ENCODE measurements around the gene BEST3.
"Not testable (repeated sequence)": the region's sequence is repeated elsewhere in the genome, so short reads cannot be mapped to it uniquely, and the experiment has no call there.

BEST3 gene

GRCh38 chr12:69616025-69616424 lies 83.1 kb downstream of the BEST3 start:
- no peak for DNase-seq (ENCODE audit: low read depth)
- no peak overlapping the region for H3K4me3 ChIP-seq (ENCODE audit: low read depth, low read length)
- no peak for TF ChIP-seq POLR2A (IDR thresholded peaks at IDR 0.05; ENCODE audit: extremely low read depth, insufficient read length)
- no peak for TF ChIP-seq MYC (IDR thresholded peaks at IDR 0.05; ENCODE audit: low read depth, low read length)
- TF ChIP-seq CTCF (IDR thresholded peaks at IDR 0.05; ENCODE audit: low read depth, low read length) = no peak
- TF ChIP-seq MAX (IDR thresholded peaks at IDR 0.05; ENCODE audit: low read depth, low read length) = no peak

GRCh38 chr12:69613351-69613750 lies 85.8 kb downstream of the BEST3 start:
- TF ChIP-seq CTCF (IDR thresholded peaks at IDR 0.05; ENCODE audit: low read depth, low read length) = no peak
- no peak for TF ChIP-seq MAX (IDR thresholded peaks at IDR 0.05; ENCODE audit: low read depth, low read length)
- no peak for TF ChIP-seq POLR2A (IDR thresholded peaks at IDR 0.05; ENCODE audit: extremely low read depth, insufficient read length)
- TF ChIP-seq MYC (IDR thresholded peaks at IDR 0.05; ENCODE audit: low read depth, low read length) = no peak
- no peak for DNase-seq (ENCODE audit: low read depth)
- H3K4me3 ChIP-seq (ENCODE audit: low read depth, low read length) = no peak overlapping the region

GRCh38 chr12:69610729-69611128 lies 88.4 kb downstream of the BEST3 start, which contains the start of gene LRRC10:
Gene LRRC10 (minus strand): TSS chr12:69610907. CDS start chr12:69610838, 69 bp downstream.
- no peak for DNase-seq (ENCODE audit: low read depth)
- TF ChIP-seq MAX (IDR thresholded peaks at IDR 0.05; ENCODE audit: low read depth, low read length) = no peak
- TF ChIP-seq CTCF (IDR thresholded peaks at IDR 0.05; ENCODE audit: low read depth, low read length) = no peak
- TF ChIP-seq MYC (IDR thresholded peaks at IDR 0.05; ENCODE audit: low read depth, low read length) = no peak
- TF ChIP-seq POLR2A (IDR thresholded peaks at IDR 0.05; ENCODE audit: extremely low read depth, insufficient read length) = no peak

GRCh38 chr12:69610126-69610525 lies 89.0 kb downstream of the BEST3 start:
- TF ChIP-seq MYC (IDR thresholded peaks at IDR 0.05; ENCODE audit: low read depth, low read length) (no peak), CTCF (IDR thresholded peaks at IDR 0.05; ENCODE audit: low read depth, low read length) (no peak), POLR2A (IDR thresholded peaks at IDR 0.05; ENCODE audit: extremely low read depth, insufficient read length) (no peak), MAX (IDR thresholded peaks at IDR 0.05; ENCODE audit: low read depth, low read length) (no peak)
- no peak overlapping the region for H3K4me3 ChIP-seq (ENCODE audit: low read depth, low read length)
- DNase-seq (ENCODE audit: low read depth) = no peak

More at GRCh38 chr12:69610729-69611128, 88.4 kb downstream of the BEST3 start, which contains the start of gene LRRC10:
- H3K4me3 ChIP-seq (ENCODE audit: low read depth, low read length) = no peak within 1 kb of the TSS

GRCh38 chr12:69608114-69608513 lies 91.0 kb downstream of the BEST3 start:
- H3K4me3 ChIP-seq (ENCODE audit: low read depth, low read length) = no peak overlapping the region
- DNase-seq (ENCODE audit: low read depth) = no peak
- no peak for TF ChIP-seq MAX (IDR thresholded peaks at IDR 0.05; ENCODE audit: low read depth, low read length)
- TF ChIP-seq CTCF (IDR thresholded peaks at IDR 0.05; ENCODE audit: low read depth, low read length) = no peak
- no peak for TF ChIP-seq MYC (IDR thresholded peaks at IDR 0.05; ENCODE audit: low read depth, low read length)
- no peak for TF ChIP-seq POLR2A (IDR thresholded peaks at IDR 0.05; ENCODE audit: extremely low read depth, insufficient read length)

- not testable (repeated sequence) for DNase-seq (ENCODE audit: low read depth); H3K4me3 ChIP-seq (ENCODE audit: low read depth, low read length)
Measured at GRCh38 chr12:69604275-69604674, 94.8 kb downstream of the BEST3 start.
